PFSK-1 (cell line): ENCODE results near the gene RBM20.

Experiments used
- POLR2AphosphoS5 ChIP-seq: IDR thresholded peaks from 2 replicates; pipeline ENCODE4 v1.6.1; 2012; ENCODE audit warnings: low read depth, mild to moderate bottlenecking, control low read depth, low read length, moderate library complexity
- REST ChIP-seq, 2 experiments: IDR thresholded peaks; 2 replicates each; pipeline versions ENCODE4 v1.6.1 to v1.8.0; 2011 to 2012; ENCODE audit warnings: low read depth in 2 of 2, low read length in 2 of 2, control low read depth in 1 of 2, inconsistent platforms in 1 of 2, mild to moderate bottlenecking in 1 of 2, moderate library complexity in 1 of 2; ENCODE audit not compliant: insufficient read depth in 1 of 2
- TAF1 ChIP-seq: IDR thresholded peaks from 2 replicates; pipeline ENCODE4 v1.6.1; 2012; ENCODE audit warnings: low read length, control low read depth, borderline replicate concordance; ENCODE audit not compliant: insufficient read depth

- no peak for TF ChIP-seq REST (IDR thresholded peaks at IDR 0.05; ENCODE audit: insufficient read depth in 1 of 2, low read depth in 2 of 2, low read length in 2 of 2)
- no peak for TF ChIP-seq POLR2AphosphoS5
- TF ChIP-seq TAF1, result no peak
Observed at GRCh38 chr10:110610308-110610774, 33.8 kb upstream of the RBM20 start.
